Activated CD4-positive, alpha-beta memory T cell treated with anti-CD3 and anti-CD28 coated beads for 36 hours (primary cell): ENCODE measurements around the gene NOTUM. TPM values are rescaled to one million over a fixed set of nuclear protein-coding genes. Genes with fewer than 3 reads are reported as not detected.
"Not testable (repeated sequence)": the region's sequence is repeated elsewhere in the genome, so short reads cannot be mapped to it uniquely, and the experiment has no call there.

ENCODE experiments used
- CTCF ChIA-PET: fragments of 350-600 bp; sonication (Branson Sonifier 250); formaldehyde crosslinking; loops from one replicate; lab custom pipeline; 2021; ENCODE audit warnings: antibody characterized with exemption, inconsistent platforms; lab: Charles Lee
- POLR2A ChIA-PET: fragments of 350-600 bp; sonication (Branson Sonifier 250); formaldehyde crosslinking; loops from one replicate; lab custom pipeline; 2021; ENCODE audit warnings: antibody characterized with exemption; lab: Charles Lee
- DNase-seq: peaks from one replicate; pipeline ENCODE4 v3.0.0-alpha.2; 2020
- H3K27ac Mint-ChIP-seq: one replicate; pipeline ENCODE4 v1.8.0; 2021; ENCODE audit warnings: mixed read lengths
- H3K27me3 Mint-ChIP-seq: one replicate; pipeline ENCODE4 v1.8.0; 2021; ENCODE audit warnings: mixed read lengths
- H3K36me3 Mint-ChIP-seq: one replicate; pipeline ENCODE4 v1.8.0; 2021; ENCODE audit warnings: mixed read lengths
- H3K4me1 Mint-ChIP-seq: one replicate; pipeline ENCODE4 v1.8.0; 2021; ENCODE audit warnings: low read depth, mixed read lengths
- H3K4me3 Mint-ChIP-seq: one replicate; pipeline ENCODE4 v1.8.0; 2021; ENCODE audit warnings: mild to moderate bottlenecking, mixed read lengths
- H3K9me3 Mint-ChIP-seq: one replicate; pipeline ENCODE4 v1.8.0; 2021; ENCODE audit warnings: mixed read lengths
- intact Hi-C: fragments of 100-400 bp; cut with micrococcal nuclease; formaldehyde crosslinking; loops from one replicate; pipeline ENCODE4 v1.15.1; 2023
- total RNA-seq, 2 experiments: library from RNA; stranded (reverse); gene quantifications; one replicate each; pipeline ENCODE4 v1.2.3, GENCODE V29; 2021

The NOTUM gene
- total RNA-seq, 2 experiments from 2014 or later: 0.22 to 0.40 TPM

DNA sequence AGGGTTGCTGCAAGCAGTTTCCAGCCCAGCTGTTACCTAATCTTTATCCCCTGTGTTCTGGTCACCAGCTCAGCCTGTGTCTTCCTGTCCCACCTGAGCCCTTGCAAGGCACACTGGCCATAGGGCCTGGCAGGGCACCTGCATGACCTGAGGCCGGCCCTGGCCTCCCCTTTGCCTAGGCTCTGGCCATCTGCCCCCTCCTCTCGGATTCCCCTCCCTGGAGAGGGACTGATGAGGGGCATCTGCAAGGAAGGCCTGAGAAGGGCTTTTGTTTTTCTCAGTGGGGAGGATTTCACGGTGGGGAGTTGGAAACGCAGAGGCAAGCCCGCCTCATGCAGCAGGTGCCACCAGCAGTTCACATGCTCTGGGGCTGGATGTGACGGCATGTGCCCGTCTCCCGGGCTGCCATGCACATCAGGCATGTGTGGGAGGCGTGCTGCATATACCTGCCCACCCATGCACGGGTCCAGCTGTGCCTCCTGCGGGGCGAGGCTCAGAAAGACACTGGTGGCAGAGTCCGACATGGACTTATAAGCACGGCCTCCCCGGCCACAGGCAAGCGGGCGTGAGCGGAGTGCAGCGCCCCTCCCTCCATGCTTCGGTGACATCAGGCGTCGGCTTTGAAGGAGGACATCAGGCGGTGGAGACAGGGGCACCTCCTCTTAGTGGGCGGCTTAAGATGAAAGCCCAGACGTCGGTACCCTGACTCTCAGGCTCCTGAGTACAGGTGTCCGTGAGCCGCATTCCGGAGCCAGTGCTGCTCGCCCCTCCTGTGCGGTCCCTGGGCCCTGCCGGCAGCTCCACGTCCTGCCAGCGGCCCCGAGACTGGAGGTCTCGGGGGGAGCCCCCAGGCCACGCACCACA, 33.0 kb upstream of the NOTUM start:
- H3K9me3 Mint-ChIP-seq: no peaks in the 10 kb centered on the region
- DNase-seq: no peak
- ChIA-PET CTCF (no interaction called here), POLR2A (no interaction called here)
- no peaks in the 10 kb centered on the region for H3K4me1 Mint-ChIP-seq
- H3K27me3 Mint-ChIP-seq: no peaks in the 10 kb centered on the region
- intact Hi-C loops: no loop called here
- peaks cover 1% of the 10 kb centered on the region for H3K36me3 Mint-ChIP-seq
- H3K27ac Mint-ChIP-seq: no peak overlapping the region
- H3K4me3 Mint-ChIP-seq: no peak overlapping the region

DNA sequence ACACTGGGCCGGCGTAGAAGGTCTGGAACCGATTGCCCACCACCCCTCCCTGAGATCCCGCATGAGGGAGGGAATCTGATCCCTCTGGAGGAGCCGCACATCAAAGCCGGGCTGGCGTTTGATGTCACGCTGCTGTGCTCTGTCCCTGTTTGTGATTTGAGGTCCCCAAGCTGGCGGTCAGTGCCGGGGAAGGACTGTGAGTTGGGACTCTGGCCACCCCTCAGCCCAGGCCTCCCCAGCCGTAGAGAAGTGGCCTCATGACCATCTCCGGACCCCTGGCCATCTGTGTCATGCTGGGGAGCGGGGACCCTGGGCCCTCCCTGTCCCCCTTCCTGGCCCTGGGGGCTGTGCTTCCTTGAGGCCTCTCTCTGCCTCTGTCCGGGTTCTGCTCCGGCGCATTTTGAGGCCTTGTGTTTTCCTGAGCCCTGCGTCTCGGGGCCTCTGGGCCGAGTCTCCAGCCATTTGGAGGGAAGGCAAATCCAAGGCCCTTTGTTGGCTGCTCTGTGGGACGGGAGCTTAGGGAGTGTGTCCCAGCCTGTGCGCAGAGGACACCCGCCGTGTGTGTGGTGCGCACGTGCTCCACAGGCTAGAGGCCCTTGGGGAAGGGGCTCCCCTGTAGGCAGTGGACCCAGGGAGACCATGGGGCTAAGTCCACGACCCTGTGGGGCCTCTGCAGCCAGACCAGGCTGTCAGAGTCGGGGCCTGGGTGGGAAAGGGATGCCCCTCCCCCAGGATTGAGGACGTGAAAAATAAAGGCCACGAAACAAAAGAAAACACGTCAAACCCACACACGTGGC, 31.5 kb upstream of the NOTUM start:
- DNase-seq: no peak
- Mint-ChIP-seq H3K36me3 (peaks cover 1% of the 10 kb centered on the region), H3K27me3 (no peaks in the 10 kb centered on the region), H3K4me3 (no peak overlapping the region), H3K9me3 (no peaks in the 10 kb centered on the region), H3K27ac (no peak overlapping the region), H3K4me1 (no peaks in the 10 kb centered on the region)
- ChIA-PET POLR2A (no interaction called here), CTCF (no interaction called here)
- intact Hi-C loops: no loop called here

DNA sequence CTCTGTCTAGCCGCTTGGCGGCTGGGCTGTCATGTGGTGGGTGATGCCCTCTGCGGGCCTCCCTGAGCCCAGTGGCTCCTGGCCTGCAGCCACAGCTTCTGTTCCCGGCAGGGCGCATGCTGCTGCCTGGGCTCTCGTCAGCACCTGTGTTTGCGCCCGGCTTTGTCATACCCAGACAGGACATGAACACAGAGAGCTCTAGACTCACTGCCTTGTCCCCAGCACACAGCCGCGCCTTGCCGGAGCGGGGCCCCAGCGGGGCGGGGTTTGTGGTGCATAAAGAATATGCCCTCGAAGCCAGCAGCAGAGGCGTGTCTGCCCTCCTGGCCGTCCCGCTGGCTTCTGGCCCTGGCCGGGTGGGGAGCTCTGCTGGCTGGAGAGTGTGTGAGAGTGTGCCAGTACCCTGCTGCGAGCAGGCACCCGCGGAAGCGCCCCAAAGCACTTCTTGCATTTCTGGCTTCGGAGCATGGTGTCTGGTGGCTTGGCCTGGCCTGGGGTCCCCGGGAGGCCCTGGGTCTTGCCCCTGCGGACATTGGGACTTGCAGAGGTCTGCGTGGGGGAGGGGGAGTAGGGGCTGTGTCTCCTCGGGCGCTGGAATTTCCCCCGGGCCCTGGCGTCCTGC, 30.8 kb upstream of the NOTUM start:
- Mint-ChIP-seq H3K4me1 (no peaks in the 10 kb centered on the region), H3K9me3 (no peaks in the 10 kb centered on the region), H3K36me3 (peaks cover 2% of the 10 kb centered on the region), H3K27me3 (no peaks in the 10 kb centered on the region), H3K27ac (no peak overlapping the region), H3K4me3 (no peak overlapping the region)
- intact Hi-C loops: no loop called here
- ChIA-PET CTCF (interaction anchor here (1.8 kb wide), 1 partner anchor 32 kb away, joined by 6 read pairs; no protein-coding TSS in a partner anchor), POLR2A (no interaction called here)
- no peak for DNase-seq

DNA sequence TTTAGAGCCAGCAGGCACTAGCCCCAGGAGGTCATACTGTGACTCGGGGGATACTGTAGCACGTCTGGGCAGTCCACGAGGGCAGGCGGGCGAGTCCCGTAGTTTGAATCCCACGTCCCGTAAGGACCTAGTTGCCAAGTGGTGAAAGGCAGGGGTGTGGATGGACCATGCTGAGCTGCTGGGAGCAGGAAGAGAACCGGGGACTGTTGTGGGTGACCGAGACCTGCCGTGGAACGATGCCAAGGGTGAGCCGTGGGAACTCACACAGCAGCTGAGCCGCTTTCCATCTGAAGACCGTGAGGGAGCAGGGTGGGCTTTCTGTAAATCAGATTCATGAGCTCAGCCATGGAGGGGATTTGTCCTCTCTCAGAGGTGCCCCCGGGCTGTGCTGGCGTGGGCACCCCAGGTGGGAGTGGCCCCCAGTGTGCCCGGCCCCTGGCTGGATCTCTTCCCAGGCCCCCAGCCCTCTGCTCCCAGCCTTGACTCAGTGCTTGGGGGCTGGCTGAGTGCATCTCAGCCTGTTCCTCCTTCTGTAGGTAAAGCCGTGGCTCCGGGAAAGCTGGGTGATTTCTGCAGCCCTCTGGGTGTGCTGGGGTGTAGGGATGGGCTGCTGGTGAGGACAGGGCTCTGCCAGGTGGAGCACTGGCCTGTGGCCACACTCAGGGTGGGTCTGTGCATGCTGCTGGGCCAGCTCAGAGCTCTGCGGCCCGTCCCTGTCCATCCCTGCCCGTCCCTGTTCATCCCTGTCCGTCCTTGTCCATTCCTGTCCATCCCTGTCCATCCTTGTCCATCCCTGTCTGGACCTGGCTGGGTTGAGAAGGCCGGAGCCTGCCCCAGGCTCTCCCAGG, 30.1 kb upstream of the NOTUM start:
- H3K36me3 Mint-ChIP-seq: peaks cover 6% of the 10 kb centered on the region
- H3K9me3 Mint-ChIP-seq: no peaks in the 10 kb centered on the region
- no peak overlapping the region for H3K27ac Mint-ChIP-seq
- ChIA-PET POLR2A (interaction anchor here (0.6 kb wide), 1 partner anchor 15 kb away, joined by 3 read pairs; no protein-coding TSS in a partner anchor), CTCF (interaction anchor here (0.6 to 1.8 kb wide), 2 partner anchors 13 to 32 kb away, joined by 3 to 6 read pairs; no protein-coding TSS in a partner anchor)
- H3K27me3 Mint-ChIP-seq: no peaks in the 10 kb centered on the region
- no peak overlapping the region for H3K4me3 Mint-ChIP-seq
- H3K4me1 Mint-ChIP-seq: no peaks in the 10 kb centered on the region
- no peak for DNase-seq
- intact Hi-C loops: no loop called here

DNA sequence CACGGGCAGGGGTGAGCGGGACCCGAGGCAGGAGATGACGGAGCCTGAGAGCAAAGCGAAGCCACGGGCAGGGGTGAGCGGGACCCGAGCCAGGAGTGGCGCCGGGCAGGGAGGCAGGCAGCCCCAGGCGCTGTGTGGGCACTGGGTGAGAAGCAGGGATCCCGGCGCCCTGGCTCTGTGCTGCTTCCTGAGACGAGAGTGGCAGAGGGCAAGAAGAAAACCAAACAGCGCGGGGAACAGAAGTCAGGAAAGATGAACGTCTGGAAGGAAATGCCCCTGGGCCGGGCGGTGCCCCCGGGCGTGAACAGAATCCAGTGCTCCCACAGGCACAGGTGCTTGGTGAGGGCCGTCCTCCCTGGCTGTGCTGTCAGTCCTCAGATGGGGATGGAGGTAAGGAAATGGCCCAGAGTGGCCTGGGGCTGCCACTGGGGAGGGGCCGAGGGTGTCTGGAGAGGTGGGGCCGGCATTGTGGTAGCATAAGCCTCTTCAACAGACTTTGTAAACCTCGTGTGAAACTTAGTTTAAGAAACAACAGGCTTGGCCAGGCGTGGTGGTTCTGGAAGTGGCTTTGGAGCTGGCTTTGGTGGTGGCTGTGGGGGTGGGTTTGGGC, 26.3 kb upstream of the NOTUM start:
- no peak overlapping the region for H3K4me3 Mint-ChIP-seq
- H3K27ac Mint-ChIP-seq: no peak overlapping the region
- DNase-seq: no peak
- intact Hi-C loops: no loop called here
- no peaks in the 10 kb centered on the region for H3K27me3 Mint-ChIP-seq
- H3K4me1 Mint-ChIP-seq: peaks cover 3% of the 10 kb centered on the region
- ChIA-PET POLR2A (no interaction called here), CTCF (no interaction called here)
- no peaks in the 10 kb centered on the region for H3K9me3 Mint-ChIP-seq
- H3K36me3 Mint-ChIP-seq: peaks cover 14% of the 10 kb centered on the region

DNA sequence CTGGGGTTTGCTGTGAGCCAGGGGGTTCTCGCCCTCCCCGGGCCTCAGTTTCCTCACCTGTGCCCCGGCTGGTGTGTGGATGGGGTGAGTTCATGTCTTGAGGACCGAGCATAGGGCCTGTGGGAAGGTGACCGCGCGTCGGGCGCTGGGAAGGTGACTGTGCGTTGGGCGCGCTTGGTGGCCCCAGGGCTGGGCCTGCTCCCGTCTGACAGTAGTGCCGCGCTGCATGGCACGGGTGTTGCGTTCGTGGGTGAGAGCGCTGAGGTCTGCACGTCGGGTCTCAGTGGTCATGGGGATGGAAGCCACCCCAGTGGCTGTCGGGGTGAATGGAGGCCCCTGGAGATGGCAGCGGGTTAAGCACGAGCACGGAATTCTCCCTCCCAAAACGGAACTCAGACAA, 25.6 kb upstream of the NOTUM start:
- intact Hi-C loops: no loop called here
- DNase-seq: no peak
- POLR2A ChIA-PET: no interaction called here
- Mint-ChIP-seq H3K4me1 (peaks cover 3% of the 10 kb centered on the region), H3K27ac (no peak overlapping the region), H3K4me3 (no peak overlapping the region), H3K36me3 (peaks cover 14% of the 10 kb centered on the region), H3K9me3 (no peaks in the 10 kb centered on the region), H3K27me3 (no peaks in the 10 kb centered on the region)
- CTCF ChIA-PET: interaction anchor here (1.4 kb wide), 1 partner anchor 27 kb away, joined by 5 read pairs; no protein-coding TSS in a partner anchor

DNA sequence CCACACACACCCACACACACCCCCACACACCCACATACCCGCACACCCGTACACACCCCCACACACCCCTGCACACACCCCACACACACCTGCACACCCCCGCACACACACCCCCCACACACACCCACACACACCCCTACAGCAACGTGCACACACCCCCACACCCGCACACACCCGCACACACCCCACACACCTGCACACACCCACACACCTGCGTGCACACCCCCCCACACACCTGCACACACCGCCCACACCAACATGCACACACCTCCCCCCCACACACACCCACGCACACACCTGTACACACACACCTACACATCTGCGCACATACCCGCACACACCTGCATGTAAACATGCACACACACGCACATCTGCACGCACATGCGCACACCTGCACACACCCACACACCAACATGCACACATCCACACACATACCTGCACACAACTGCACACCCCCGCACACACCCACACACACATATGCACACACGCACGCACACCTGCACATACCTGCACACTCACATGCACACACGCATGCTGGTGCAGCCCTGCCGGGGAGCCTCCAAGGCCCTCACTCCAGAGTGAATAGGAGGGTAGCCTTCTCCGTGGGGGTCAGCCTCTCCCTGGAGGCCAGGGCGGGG, 23.9 kb upstream of the NOTUM start:
- Mint-ChIP-seq H3K27ac (no peak overlapping the region), H3K4me3 (no peak overlapping the region), H3K9me3 (no peaks in the 10 kb centered on the region), H3K36me3 (peaks cover 16% of the 10 kb centered on the region), H3K4me1 (peaks cover 11% of the 10 kb centered on the region), H3K27me3 (no peaks in the 10 kb centered on the region)
- no peak for DNase-seq
- ChIA-PET POLR2A (interaction anchor here (0.7 kb wide), 1 partner anchor 100 kb away, joined by 3 read pairs; no protein-coding TSS in a partner anchor), CTCF (interaction anchor here (1.4 kb wide), 1 partner anchor 25 kb away, joined by 5 read pairs; no protein-coding TSS in a partner anchor)
- intact Hi-C loops: no loop called here

DNA sequence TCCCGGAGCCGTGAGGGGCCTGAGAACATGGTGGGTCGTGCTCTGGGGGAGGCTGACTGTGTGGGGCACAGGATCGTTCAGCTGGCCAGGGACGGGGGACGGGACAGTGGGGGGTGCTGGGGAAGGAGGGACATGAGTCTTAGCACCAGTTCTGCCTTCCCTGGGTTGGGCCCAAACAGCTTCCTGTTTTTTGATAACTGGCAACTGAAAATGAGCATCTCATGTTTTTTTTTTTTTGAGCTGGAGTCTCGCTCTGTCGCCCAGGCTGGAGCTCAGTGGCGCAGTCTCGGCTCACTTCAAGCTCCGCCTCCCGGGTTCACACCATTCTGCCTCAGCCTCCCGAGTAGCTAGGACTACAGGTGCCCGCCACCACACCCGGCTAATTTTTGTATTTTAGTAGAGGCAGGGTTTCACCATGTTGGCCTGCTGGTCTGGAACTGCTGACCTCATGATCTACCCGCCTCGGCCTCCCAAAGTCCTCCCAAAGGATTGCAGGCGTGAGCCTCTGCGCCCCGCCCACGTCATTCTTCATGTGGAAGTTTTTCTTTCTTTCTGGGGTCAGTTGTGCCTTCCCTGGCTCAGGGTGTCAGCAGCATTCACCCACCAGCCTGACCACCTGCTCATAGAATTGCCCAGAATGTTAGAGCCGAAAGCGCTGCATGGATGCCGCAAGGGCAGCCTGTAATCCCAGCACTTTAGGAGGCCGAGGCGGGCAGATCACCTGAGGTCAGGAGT, 22.8 kb upstream of the NOTUM start:
- H3K4me3 Mint-ChIP-seq: no peak overlapping the region
- intact Hi-C loops: no loop called here
- H3K4me1 Mint-ChIP-seq: peaks cover 21% of the 10 kb centered on the region
- H3K27me3 Mint-ChIP-seq: no peaks in the 10 kb centered on the region
- no peak overlapping the region for H3K27ac Mint-ChIP-seq
- H3K9me3 Mint-ChIP-seq: no peaks in the 10 kb centered on the region
- ChIA-PET POLR2A (interaction anchor here (0.7 kb wide), 1 partner anchor 101 kb away, joined by 3 read pairs; no protein-coding TSS in a partner anchor), CTCF (interaction anchor here (1.2 to 1.7 kb wide), 2 partner anchors 24 to 36 kb away, joined by 3 to 5 read pairs; no protein-coding TSS in a partner anchor)
- H3K36me3 Mint-ChIP-seq: peaks cover 16% of the 10 kb centered on the region
- DNase-seq: no peak

DNA sequence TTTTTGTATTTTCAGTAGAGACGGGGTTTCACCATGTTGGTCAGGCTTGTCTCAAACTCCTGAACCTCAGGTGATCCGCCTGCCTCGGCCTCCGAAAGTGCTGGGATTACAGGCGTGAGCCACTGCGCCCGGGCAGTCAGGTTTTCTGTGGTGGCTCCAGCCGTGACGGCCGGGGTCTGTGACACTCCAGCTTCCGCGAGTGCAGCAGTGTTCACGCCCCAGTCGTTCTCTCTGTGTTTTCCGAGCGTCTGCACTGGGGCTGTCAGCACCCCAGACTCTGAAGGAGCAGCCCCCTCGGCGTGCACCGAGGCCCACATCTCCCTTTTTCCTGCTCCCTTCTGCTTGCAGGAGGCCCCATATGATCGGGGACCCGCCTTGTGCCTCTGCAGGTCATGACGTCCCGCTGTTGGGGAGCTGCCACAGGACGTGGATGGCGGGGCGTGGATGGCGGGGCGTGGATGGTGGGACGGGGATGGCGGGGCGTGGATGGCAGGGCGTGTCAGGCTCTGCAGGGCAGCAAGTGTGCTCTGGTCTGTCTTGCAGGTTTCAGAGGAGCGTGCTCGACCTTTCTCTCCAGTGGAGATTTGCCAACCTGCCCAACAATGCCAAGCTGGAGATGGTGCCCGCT, 22.1 kb upstream of the NOTUM start:
- Mint-ChIP-seq H3K4me1 (peaks cover 25% of the 10 kb centered on the region), H3K36me3 (peaks cover 16% of the 10 kb centered on the region), H3K27me3 (no peaks in the 10 kb centered on the region), H3K4me3 (no peak overlapping the region), H3K27ac (no peak overlapping the region), H3K9me3 (no peaks in the 10 kb centered on the region)
- CTCF ChIA-PET: interaction anchor here (1.2 to 1.7 kb wide), 2 partner anchors 24 to 37 kb away, joined by 3 to 5 read pairs; no protein-coding TSS in a partner anchor
- intact Hi-C loops: no loop called here
- DNase-seq: no peak
- POLR2A ChIA-PET: no interaction called here

DNA sequence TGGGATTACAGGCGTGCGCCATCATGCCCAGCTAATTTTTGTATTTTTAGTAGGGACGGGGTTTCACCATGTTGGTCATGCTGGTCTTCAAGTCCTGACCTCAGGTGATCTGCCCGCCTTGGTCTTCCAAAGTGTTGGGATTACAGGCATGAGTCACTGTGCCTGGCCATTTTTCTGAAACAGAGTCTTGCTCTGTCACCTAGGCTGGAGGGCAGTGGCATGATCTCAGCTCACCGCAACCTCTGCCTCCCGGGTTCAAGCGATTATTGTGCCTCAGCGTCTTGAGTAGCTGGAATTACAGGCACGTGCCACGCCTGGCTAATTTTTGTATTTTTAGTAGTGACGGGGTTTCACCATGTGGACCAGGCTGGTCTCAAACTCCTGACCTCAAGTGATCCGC, 20.5 kb upstream of the NOTUM start:
- DNase-seq, intact Hi-C loops, H3K27ac Mint-ChIP-seq, POLR2A ChIA-PET, H3K4me3 Mint-ChIP-seq, H3K27me3 Mint-ChIP-seq, H3K9me3 Mint-ChIP-seq: not testable (repeated sequence)
- Mint-ChIP-seq H3K4me1 (peaks cover 29% of the 10 kb centered on the region), H3K36me3 (peaks cover 13% of the 10 kb centered on the region)
- CTCF ChIA-PET: interaction anchor here (0.8 kb wide), 1 partner anchor 22 kb away, joined by 3 read pairs; no protein-coding TSS in a partner anchor
